ENCODE measurements around the gene ARHGAP15.

The ARHGAP15 gene

DNA sequence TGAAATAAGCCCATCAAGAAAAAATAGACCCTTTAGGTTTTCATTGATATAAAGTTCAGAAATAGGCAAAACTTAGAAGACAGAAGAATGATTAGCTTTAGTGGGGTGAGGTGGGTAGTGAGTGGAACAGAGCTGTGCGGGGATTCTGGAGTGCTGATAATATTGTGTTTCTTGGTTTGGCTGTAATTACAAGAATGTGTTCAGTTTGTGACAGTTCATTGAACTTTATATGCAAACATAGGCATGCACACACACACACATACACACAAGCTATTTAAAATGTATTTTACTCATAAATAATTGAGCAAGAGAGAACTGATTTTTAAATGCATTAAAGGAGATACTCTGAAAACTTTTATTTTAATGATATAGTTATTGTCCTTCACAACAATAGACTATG, 17.1 kb downstream of the ARHGAP15 start:
- ATAC-seq = no peak

DNA sequence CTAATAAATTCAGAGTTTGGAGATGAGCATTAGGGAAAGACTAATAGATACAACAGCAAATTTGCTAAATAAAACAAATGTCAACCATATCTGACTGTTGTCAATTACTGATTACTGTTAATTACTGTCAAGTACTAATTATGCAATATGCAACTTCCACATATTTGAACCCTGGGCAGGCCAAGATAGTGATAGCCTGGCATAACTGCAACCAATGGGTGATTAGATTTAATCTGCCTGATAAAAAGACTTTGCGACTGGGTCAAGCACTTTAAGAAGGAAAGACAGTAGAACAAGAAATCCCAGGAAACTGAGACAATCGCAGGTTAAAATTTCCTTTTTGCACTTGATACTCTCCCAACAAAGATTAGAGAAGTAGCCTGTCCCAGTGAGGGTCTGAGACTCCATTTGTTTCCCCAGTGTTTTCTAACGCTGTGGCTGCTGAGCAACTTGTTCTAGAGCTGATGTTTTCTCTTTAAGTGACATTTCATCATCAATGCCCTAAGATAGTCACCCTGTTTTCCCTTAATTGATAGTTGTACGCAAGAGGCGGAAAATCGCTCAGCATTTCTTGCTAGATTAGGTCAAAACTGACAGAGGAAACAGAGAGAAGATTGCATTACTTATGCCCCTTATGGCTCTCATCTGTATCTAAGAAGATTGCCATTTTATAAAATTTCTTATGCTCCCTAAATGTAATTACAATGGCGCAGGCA, 17.8 kb downstream of the ARHGAP15 start:
- no peak for ATAC-seq

GRCh38 chr2:143148011-143148410, 18.8 kb downstream of the ARHGAP15 start:
- no peak for ATAC-seq

DNA sequence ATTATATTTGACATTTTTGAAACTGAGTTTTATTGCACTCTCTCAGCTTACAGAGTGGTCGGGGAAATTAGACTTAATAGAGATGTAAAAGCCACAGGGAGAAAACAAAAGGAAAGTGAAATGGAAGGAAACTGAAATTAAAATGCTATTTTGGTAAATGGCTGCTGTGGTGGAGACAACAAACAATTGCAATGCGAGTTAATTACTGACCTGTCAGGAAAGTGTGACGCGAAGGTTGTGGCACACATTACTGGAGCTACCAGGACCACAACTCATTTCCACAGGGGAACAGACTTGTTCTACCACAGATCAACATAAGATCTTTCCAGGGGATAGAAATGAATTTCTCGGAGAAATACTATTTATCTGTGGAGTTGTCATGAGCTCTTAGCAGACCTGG, 19.5 kb downstream of the ARHGAP15 start:
- ATAC-seq = no peak

- peak in 1 of 2 donors; percentile 21 for ATAC-seq
These were observed 21.1 kb downstream of the ARHGAP15 start for GRCh38 chr2:143150287-143150686.

GRCh38 chr2:143151111-143151752, 22.0 kb downstream of the ARHGAP15 start:
- ATAC-seq = peak; percentile 57 to 60

DNA sequence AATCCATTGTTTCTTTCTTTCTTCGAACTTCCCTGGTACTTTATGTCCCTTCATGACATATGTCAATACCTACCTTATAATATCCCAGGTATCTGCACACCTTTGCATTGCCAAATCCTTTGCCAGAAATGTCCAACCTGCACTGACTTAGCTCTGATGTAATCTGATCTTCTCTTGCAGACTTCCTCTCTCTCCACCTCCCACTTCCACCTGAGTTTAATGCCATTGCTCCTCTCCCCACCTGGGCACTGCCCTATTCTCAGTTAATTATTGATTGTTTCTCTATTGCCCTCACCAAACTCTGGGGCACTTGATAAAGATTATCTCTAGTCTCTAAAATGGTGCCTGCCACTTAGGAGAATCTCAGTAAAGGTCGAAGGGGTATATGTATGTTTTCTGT, 23.0 kb downstream of the ARHGAP15 start:
- ATAC-seq = no peak

GRCh38 chr2:143152637-143153036, 23.4 kb downstream of the ARHGAP15 start:
- no peak for ATAC-seq

DNA sequence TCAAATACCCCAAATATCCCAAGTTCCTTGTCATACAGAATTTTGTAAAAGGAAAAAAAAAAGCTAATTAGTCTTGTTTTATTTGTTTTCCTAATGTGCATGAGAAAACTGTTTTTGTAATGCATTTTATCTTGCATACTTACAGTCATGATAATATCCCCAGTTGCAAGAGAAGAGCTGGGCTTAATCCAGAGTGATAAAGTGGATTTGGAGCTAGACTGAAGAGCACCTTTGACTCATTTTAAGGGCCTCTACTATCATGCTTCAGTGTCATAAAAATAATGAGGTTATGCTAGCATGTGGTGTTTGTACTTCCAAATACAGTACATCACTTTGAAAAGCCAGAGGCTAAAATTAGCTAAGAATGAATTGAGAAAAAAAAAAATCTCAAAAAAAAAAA, 26.4 kb downstream of the ARHGAP15 start:
- ATAC-seq = no peak

DNA sequence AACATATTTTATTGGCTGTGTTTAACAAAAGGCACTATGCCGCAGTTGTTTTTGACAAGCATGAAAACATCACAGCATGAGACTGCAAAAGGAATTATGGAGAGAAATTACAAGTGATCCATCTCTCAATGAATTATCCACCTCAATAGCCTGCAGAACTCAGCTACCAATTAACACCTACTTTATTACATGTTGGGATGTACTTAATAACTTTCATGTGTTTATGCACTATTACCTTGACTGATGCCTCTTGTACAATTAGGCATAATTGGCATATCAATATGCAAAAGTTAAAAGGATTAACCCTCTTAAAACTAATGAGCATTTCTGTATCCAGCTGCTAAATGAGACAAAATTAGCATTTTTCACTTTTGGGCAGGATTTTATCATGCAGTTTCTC, 27.8 kb downstream of the ARHGAP15 start:
- ATAC-seq = no peak

GRCh38 chr2:143157418-143157817, 28.2 kb downstream of the ARHGAP15 start:
- peak in 1 of 2 donors; percentile 27 for ATAC-seq

- ATAC-seq = no peak
These were observed 28.9 kb downstream of the ARHGAP15 start for GRCh38 chr2:143158098-143158497.

GRCh38 chr2:143158551-143159485, 29.6 kb downstream of the ARHGAP15 start:
- no peak for ATAC-seq

- no peak for ATAC-seq
These were observed 30.2 kb downstream of the ARHGAP15 start for GRCh38 chr2:143159486-143159840.

DNA sequence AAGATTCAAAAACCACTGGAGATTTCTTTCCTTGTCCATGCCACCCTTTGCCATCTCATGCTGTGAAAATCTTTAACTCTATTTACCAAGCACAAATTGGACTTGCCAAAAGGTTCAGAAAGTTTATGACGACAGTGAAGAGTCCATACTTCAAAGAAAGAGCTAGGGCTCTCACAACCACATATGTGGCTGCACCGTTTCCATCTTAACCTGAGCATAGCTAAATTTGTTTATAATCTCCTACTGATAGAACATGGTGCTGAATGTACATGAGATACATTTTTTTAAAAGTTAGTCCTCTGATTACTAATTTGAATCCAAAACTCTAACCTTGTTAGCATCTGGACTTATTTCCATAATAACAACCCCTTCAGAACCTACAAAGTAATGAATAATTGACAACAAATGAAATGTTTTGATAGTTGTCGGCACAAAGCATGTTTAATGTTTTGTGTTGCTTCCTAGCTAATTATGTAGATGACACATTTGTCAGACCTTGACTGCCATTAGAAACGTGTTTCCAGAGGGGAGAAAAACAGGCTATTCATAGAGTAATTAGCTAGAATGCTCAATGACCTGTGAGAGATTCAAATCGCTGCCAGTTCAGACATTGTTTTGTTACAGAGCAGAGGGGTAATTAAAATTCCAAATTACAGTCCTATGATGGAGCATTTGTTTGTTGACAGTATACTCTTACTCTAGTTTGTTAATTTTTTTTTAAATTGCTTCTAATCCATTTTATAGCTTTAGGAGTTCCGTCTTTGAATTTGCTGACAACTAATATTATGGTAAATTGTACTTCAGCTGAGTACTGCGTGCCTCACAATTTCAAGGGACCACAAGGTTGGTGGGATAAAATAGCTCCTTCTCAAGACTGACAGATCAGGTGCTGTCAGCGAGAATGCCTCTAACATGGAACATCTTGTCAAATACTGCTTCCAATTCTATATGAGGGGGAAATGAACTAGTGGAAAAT, 31.8 kb downstream of the ARHGAP15 start:
- no peak for ATAC-seq

- peak; percentile 95 for ATAC-seq
These were observed 33.1 kb downstream of the ARHGAP15 start for GRCh38 chr2:143162123-143162837.

GRCh38 chr2:143162997-143163396, 33.8 kb downstream of the ARHGAP15 start:
- ATAC-seq = no peak

- ATAC-seq = no peak
These were observed 34.3 kb downstream of the ARHGAP15 start for GRCh38 chr2:143163499-143163898.

DNA sequence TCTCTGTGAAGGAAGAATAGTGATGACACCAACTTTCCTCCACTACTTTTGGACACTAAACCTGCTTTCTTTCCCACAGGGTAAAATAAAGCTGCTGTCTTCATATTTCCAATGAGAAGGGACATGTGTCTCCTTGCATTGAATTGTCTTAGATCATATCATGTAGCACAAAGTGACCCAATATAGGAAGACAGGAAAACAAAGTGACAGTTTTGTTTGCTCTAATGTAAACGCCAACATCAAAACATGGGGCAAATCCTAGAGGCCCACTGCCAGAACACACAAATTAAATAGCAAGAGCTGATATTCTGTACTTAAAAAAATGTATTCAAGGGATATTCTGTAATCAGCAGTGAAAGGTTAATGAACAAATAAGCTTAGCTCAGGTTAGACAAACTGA, 36.1 kb downstream of the ARHGAP15 start:
- ATAC-seq = no peak

DNA sequence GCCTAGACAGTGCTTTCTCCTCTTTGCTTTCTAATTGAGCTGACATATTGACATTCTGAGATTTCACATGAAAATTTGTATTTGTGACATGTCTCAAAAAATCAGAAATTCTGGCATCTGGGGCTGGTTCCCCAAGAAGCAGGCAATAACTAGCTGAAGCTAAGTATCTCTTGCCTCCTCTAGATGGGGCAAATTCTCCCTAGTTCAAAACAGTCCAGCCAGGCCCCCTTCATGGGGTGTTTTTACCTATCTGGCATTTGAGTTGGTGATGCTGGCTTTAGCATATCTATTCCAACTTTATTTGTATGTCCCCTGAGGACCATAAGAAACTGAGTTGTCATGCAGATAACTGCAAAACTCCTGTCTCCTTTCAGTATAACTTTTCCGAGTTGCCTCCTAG, 39.9 kb downstream of the ARHGAP15 start:
- ATAC-seq = no peak

GRCh38 chr2:143171817-143172216, 42.6 kb downstream of the ARHGAP15 start:
- ATAC-seq = no peak

GRCh38 chr2:143175438-143175837, 46.2 kb downstream of the ARHGAP15 start:
- ATAC-seq = peak; percentile 90 to 95
